ENCODE data around the gene BLOC1S2.

- TF ChIP-seq, protein P1, sequence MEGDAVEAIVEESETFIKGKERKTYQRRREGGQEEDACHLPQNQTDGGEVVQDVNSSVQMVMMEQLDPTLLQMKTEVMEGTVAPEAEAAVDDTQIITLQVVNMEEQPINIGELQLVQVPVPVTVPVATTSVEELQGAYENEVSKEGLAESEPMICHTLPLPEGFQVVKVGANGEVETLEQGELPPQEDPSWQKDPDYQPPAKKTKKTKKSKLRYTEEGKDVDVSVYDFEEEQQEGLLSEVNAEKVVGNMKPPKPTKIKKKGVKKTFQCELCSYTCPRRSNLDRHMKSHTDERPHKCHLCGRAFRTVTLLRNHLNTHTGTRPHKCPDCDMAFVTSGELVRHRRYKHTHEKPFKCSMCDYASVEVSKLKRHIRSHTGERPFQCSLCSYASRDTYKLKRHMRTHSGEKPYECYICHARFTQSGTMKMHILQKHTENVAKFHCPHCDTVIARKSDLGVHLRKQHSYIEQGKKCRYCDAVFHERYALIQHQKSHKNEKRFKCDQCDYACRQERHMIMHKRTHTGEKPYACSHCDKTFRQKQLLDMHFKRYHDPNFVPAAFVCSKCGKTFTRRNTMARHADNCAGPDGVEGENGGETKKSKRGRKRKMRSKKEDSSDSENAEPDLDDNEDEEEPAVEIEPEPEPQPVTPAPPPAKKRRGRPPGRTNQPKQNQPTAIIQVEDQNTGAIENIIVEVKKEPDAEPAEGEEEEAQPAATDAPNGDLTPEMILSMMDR (conservative IDR thresholded peaks at IDR 0.05): no peak
- TF ChIP-seq ZFX (IDR thresholded peaks at IDR 0.05): no peak
Observed at GRCh38 chr10:100282907-100283306, 3.6 kb downstream of the BLOC1S2 start.
